ENCODE data around the gene AFM.

The AFM gene

GRCh38 chr4:73451981-73452747 is 29.4 kb upstream of the AFM start:
- Histone ChIP-seq H3K4me3 (ENCODE audit: low read depth in 1 of 2, low read length in 2 of 2) (no peak overlapping the region), H3K27me3 (ENCODE audit: insufficient read depth, low read length, poor library complexity) (no peaks in the 10 kb centered on the region), H2AFZ (ENCODE audit: low read depth, low read length) (no peak overlapping the region), H3K4me2 (ENCODE audit: insufficient read depth, low read length) (no peak overlapping the region), H3K9me3 (ENCODE audit: insufficient read depth, low read length, severe bottlenecking) (no peaks in the 10 kb centered on the region), H3K9ac (ENCODE audit: low read depth, low read length) (no peak overlapping the region), H3K36me3 (ENCODE audit: insufficient read depth, low read length) (no peaks in the 10 kb centered on the region), H3K79me2 (ENCODE audit: insufficient read depth, low read length) (no peaks in the 10 kb centered on the region), H3K4me1 (ENCODE audit: insufficient read depth, low read length) (no peaks in the 10 kb centered on the region), H4K20me1 (ENCODE audit: insufficient read depth, low read length) (no peaks in the 10 kb centered on the region), H3K27ac (ENCODE audit: low read length) (no peak overlapping the region)
- TF ChIP-seq, protein P1, sequence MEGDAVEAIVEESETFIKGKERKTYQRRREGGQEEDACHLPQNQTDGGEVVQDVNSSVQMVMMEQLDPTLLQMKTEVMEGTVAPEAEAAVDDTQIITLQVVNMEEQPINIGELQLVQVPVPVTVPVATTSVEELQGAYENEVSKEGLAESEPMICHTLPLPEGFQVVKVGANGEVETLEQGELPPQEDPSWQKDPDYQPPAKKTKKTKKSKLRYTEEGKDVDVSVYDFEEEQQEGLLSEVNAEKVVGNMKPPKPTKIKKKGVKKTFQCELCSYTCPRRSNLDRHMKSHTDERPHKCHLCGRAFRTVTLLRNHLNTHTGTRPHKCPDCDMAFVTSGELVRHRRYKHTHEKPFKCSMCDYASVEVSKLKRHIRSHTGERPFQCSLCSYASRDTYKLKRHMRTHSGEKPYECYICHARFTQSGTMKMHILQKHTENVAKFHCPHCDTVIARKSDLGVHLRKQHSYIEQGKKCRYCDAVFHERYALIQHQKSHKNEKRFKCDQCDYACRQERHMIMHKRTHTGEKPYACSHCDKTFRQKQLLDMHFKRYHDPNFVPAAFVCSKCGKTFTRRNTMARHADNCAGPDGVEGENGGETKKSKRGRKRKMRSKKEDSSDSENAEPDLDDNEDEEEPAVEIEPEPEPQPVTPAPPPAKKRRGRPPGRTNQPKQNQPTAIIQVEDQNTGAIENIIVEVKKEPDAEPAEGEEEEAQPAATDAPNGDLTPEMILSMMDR (IDR thresholded peaks at IDR 0.05; ENCODE audit: borderline replicate concordance, extremely low read depth, low read length, poor library complexity, severe bottlenecking), result no peak
- no peak for TF ChIP-seq EZH2 (IDR thresholded peaks at IDR 0.05; ENCODE audit: borderline replicate concordance, low read depth, low read length, severe bottlenecking)
- ATAC-seq (ENCODE audit: insufficient read depth, low read depth) (no peak), DNase-seq (no peak)

- H2AFZ ChIP-seq (ENCODE audit: low read depth, low read length), result no peak overlapping the region
- H3K27me3 ChIP-seq (ENCODE audit: insufficient read depth, low read length, poor library complexity), result no peaks in the 10 kb centered on the region
- no peaks in the 10 kb centered on the region for H3K9me3 ChIP-seq (ENCODE audit: insufficient read depth, low read length, severe bottlenecking)
- DNase-seq, result no peak
- TF ChIP-seq, protein P1 (IDR thresholded peaks at IDR 0.05; ENCODE audit: borderline replicate concordance, extremely low read depth, low read length, poor library complexity, severe bottlenecking), result no peak
- TF ChIP-seq EZH2 (IDR thresholded peaks at IDR 0.05; ENCODE audit: borderline replicate concordance, low read depth, low read length, severe bottlenecking), result no peak
- no peak overlapping the region for H3K4me2 ChIP-seq (ENCODE audit: insufficient read depth, low read length)
- no peak for ATAC-seq (ENCODE audit: insufficient read depth, low read depth)
- H3K4me3 ChIP-seq (ENCODE audit: low read depth in 1 of 2, low read length in 2 of 2), result no peak overlapping the region
- H3K36me3 ChIP-seq (ENCODE audit: insufficient read depth, low read length), result no peaks in the 10 kb centered on the region
- no peak overlapping the region for H3K27ac ChIP-seq (ENCODE audit: low read length)
- no peaks in the 10 kb centered on the region for H4K20me1 ChIP-seq (ENCODE audit: insufficient read depth, low read length)
- H3K79me2 ChIP-seq (ENCODE audit: insufficient read depth, low read length), result no peaks in the 10 kb centered on the region
- no peaks in the 10 kb centered on the region for H3K4me1 ChIP-seq (ENCODE audit: insufficient read depth, low read length)
- H3K9ac ChIP-seq (ENCODE audit: low read depth, low read length), result no peak overlapping the region
Observed at GRCh38 chr4:73452953-73453700, 28.4 kb upstream of the AFM start.

DNA sequence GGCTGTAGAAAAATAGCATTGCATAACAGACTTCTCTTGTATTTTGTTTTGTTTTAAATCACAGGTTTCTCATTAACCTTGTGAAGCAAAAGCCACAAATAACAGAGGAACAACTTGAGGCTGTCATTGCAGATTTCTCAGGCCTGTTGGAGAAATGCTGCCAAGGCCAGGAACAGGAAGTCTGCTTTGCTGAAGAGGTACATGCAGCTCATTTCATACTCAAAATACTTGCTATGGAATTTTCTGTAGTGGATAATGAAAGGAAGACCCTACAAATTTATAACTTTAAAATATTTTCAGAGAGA is 27.9 kb upstream of the AFM start:
- no peak overlapping the region for H2AFZ ChIP-seq (ENCODE audit: low read depth, low read length)
- H3K27ac ChIP-seq (ENCODE audit: low read length), result no peak overlapping the region
- no peak overlapping the region for H3K9ac ChIP-seq (ENCODE audit: low read depth, low read length)
- H3K9me3 ChIP-seq (ENCODE audit: insufficient read depth, low read length, severe bottlenecking), result no peaks in the 10 kb centered on the region
- H3K27me3 ChIP-seq (ENCODE audit: insufficient read depth, low read length, poor library complexity), result no peaks in the 10 kb centered on the region
- H4K20me1 ChIP-seq (ENCODE audit: insufficient read depth, low read length), result no peaks in the 10 kb centered on the region
- TF ChIP-seq EZH2 (IDR thresholded peaks at IDR 0.05; ENCODE audit: borderline replicate concordance, low read depth, low read length, severe bottlenecking), result no peak
- TF ChIP-seq, protein P1 (IDR thresholded peaks at IDR 0.05; ENCODE audit: borderline replicate concordance, extremely low read depth, low read length, poor library complexity, severe bottlenecking), result no peak
- no peaks in the 10 kb centered on the region for H3K79me2 ChIP-seq (ENCODE audit: insufficient read depth, low read length)
- no peak overlapping the region for H3K4me2 ChIP-seq (ENCODE audit: insufficient read depth, low read length)
- no peaks in the 10 kb centered on the region for H3K36me3 ChIP-seq (ENCODE audit: insufficient read depth, low read length)
- no peaks in the 10 kb centered on the region for H3K4me1 ChIP-seq (ENCODE audit: insufficient read depth, low read length)
- DNase-seq (no peak), ATAC-seq (ENCODE audit: insufficient read depth, low read depth) (no peak)
- no peak overlapping the region for H3K4me3 ChIP-seq (ENCODE audit: low read depth in 1 of 2, low read length in 2 of 2)

All from DND-41 (cell line).